GF-D8 (cell line): Measurements from ENCODE around the gene PPP1R3G.
A peak's percentile ranks its signal among the peaks of the same experiment; 100 is the strongest.
"Not testable (repeated sequence)": the region's sequence is repeated elsewhere in the genome, so short reads cannot be mapped to it uniquely, and the experiment has no call there.

ENCODE experiments used
- DNase-seq: peaks from one replicate; lab custom pipeline; 2025; lab: John Stamatoyannopoulos, UW

PPP1R3G gene

GRCh38 chr6:5120011-5120410 lies 34.9 kb downstream of the PPP1R3G start:
- DNase-seq = no peak

- not testable (repeated sequence) for DNase-seq
Measured at GRCh38 chr6:5120543-5120942, 35.4 kb downstream of the PPP1R3G start.

- DNase-seq = no peak
Measured at GRCh38 chr6:5121479-5121878, 36.3 kb downstream of the PPP1R3G start.

GRCh38 chr6:5121956-5122355 lies 36.8 kb downstream of the PPP1R3G start:
- DNase-seq = peak; percentile 84

- no peak for DNase-seq
Measured at GRCh38 chr6:5122504-5123112, 37.5 kb downstream of the PPP1R3G start.

- no peak for DNase-seq
Measured at GRCh38 chr6:5123296-5124143, 38.4 kb downstream of the PPP1R3G start.

GRCh38 chr6:5124526-5124925 lies 39.4 kb downstream of the PPP1R3G start:
- no peak for DNase-seq

- no peak for DNase-seq
Measured at GRCh38 chr6:5125152-5126006, 40.2 kb downstream of the PPP1R3G start.

GRCh38 chr6:5126214-5126613 lies 41.1 kb downstream of the PPP1R3G start:
- no peak for DNase-seq

- DNase-seq = no peak
Measured at GRCh38 chr6:5127106-5127687, 42.1 kb downstream of the PPP1R3G start.

- DNase-seq = no peak
Measured at GRCh38 chr6:5128351-5128750, 43.2 kb downstream of the PPP1R3G start.

- no peak for DNase-seq
Measured at GRCh38 chr6:5130135-5130866, 45.2 kb downstream of the PPP1R3G start.

GRCh38 chr6:5132731-5133130 lies 47.6 kb downstream of the PPP1R3G start:
- peak; percentile 57 for DNase-seq

- DNase-seq = no peak
Measured at GRCh38 chr6:5133943-5134342, 48.8 kb downstream of the PPP1R3G start.

GRCh38 chr6:5135788-5136376 lies 50.7 kb downstream of the PPP1R3G start:
- DNase-seq = no peak

GRCh38 chr6:5136851-5137250 lies 51.7 kb downstream of the PPP1R3G start:
- DNase-seq = no peak
